ENCODE data around the gene DNAJC17. TPM values are rescaled to one million over a fixed set of nuclear protein-coding genes. Genes with fewer than 3 reads are reported as not detected.
A peak's percentile ranks its signal among the peaks of the same experiment; 100 is the strongest.

The DNAJC17 gene
- total RNA-seq, 1 experiment from 2014 or later, result 53.3 TPM

GRCh38 chr15:40746916-40747418, 60.3 kb downstream of the DNAJC17 start:
- BruUV-seq (replicated peaks), result no TSS peak
- DNase-seq (no peak), ATAC-seq (no peak)
- H3K4me1 ChIP-seq (ENCODE audit: insufficient read depth, low read length), result peaks cover 5% of the 10 kb centered on the region
- CTCF ChIA-PET, result interaction anchor here (0.5 to 2.2 kb wide), 14 partner anchors 16 to 272 kb away, joined by 3 to 22 read pairs (median 6); partner anchors contain the start of genes C15orf62 and VPS18
- no peak for TF ChIP-seq EZH2phosphoT487 (IDR thresholded peaks at IDR 0.05; ENCODE audit: borderline replicate concordance, low read length)
- no peak for TF ChIP-seq EZH2 (IDR thresholded peaks at IDR 0.05; ENCODE audit: low read length, unreplicated experiment)
- H4K20me1 ChIP-seq (ENCODE audit: low read length), result no peaks in the 10 kb centered on the region
- H3K36me3 ChIP-seq (ENCODE audit: low read depth, low read length), result peaks cover 41% of the 10 kb centered on the region; the same call in 1 of the 2 replicates
- no peak overlapping the region for H3K9ac ChIP-seq (ENCODE audit: low read length)
- H3K27ac ChIP-seq (ENCODE audit: low read length), result no peak overlapping the region
- H3K4me3 ChIP-seq (ENCODE audit: low read length), result no peak overlapping the region
- no peak overlapping the region for H3K4me2 ChIP-seq (ENCODE audit: low read length)
- no peak overlapping the region for H2AFZ ChIP-seq (ENCODE audit: low read length)
- H3K27me3 ChIP-seq (ENCODE audit: low read length), result no peaks in the 10 kb centered on the region
- no peaks in the 10 kb centered on the region for H3K9me3 ChIP-seq (ENCODE audit: low read length)
- H3K9me2 ChIP-seq (replicated peaks; ENCODE audit: low read length), result no peaks in the 10 kb centered on the region
- intact Hi-C loops (cut with micrococcal nuclease), result loop anchor here (1.0 to 2.0 kb wide), 3 partner anchors 35 to 148 kb away; partner anchors contain the start of gene VPS18
- peaks cover 26% of the 10 kb centered on the region for H3K79me2 ChIP-seq (ENCODE audit: low read length)
- peaks cover 3% of the 10 kb centered on the region for H3F3A ChIP-seq (ENCODE audit: low read length, unreplicated experiment)
- POLR2A ChIA-PET (ENCODE audit: unreplicated experiment), result no interaction called here

- Histone ChIP-seq H3K79me2 (ENCODE audit: low read length) (peaks cover 9% of the 10 kb centered on the region; the same call in 1 of the 2 replicates), H3K4me3 (ENCODE audit: low read length) (no peak overlapping the region), H3K4me2 (ENCODE audit: low read length) (no peak overlapping the region), H4K20me1 (ENCODE audit: low read length) (no peaks in the 10 kb centered on the region), H3K9ac (ENCODE audit: low read length) (no peak overlapping the region), H3K27ac (ENCODE audit: low read length) (no peak overlapping the region), H3K9me3 (ENCODE audit: low read length) (no peaks in the 10 kb centered on the region), H3K27me3 (ENCODE audit: low read length) (no peaks in the 10 kb centered on the region), H3K4me1 (ENCODE audit: insufficient read depth, low read length) (peaks cover 5% of the 10 kb centered on the region), H3K9me2 (replicated peaks; ENCODE audit: low read length) (no peaks in the 10 kb centered on the region), H2AFZ (ENCODE audit: low read length) (no peak overlapping the region), H3F3A (ENCODE audit: low read length, unreplicated experiment) (peaks cover 3% of the 10 kb centered on the region), H3K36me3 (ENCODE audit: low read depth, low read length) (peaks cover 32% of the 10 kb centered on the region; the same call in 1 of the 2 replicates)
- no peak for ATAC-seq
- intact Hi-C loops (cut with micrococcal nuclease), result no loop called here
- no peak for DNase-seq
- ChIA-PET POLR2A (ENCODE audit: unreplicated experiment) (interaction anchor here (0.5 kb wide), 1 partner anchor 105 kb away, joined by 4 read pairs; no protein-coding TSS in a partner anchor), CTCF (interaction anchor here (0.7 kb wide), 1 partner anchor 114 kb away, joined by 3 read pairs; no protein-coding TSS in a partner anchor)
- BruUV-seq (replicated peaks), result no TSS peak
- TF ChIP-seq EZH2phosphoT487 (IDR thresholded peaks at IDR 0.05; ENCODE audit: borderline replicate concordance, low read length), result no peak
- TF ChIP-seq CTCF (conservative IDR thresholded peaks at IDR 0.05; ENCODE audit: low read depth, low read length), result no peak
- no peak for TF ChIP-seq EZH2 (IDR thresholded peaks at IDR 0.05; ENCODE audit: low read length, unreplicated experiment)
Observed at GRCh38 chr15:40744815-40745152, 62.5 kb downstream of the DNAJC17 start.

GRCh38 chr15:40743921-40744814, 63.1 kb downstream of the DNAJC17 start:
- TF ChIP-seq CTCF (conservative IDR thresholded peaks at IDR 0.05; ENCODE audit: low read depth, low read length), result peak; percentile 24; the same call in 1 of the 2 replicates
- no peak for TF ChIP-seq EZH2phosphoT487 (IDR thresholded peaks at IDR 0.05; ENCODE audit: borderline replicate concordance, low read length)
- TF ChIP-seq EZH2 (IDR thresholded peaks at IDR 0.05; ENCODE audit: low read length, unreplicated experiment), result no peak
- Histone ChIP-seq H3K4me2 (ENCODE audit: low read length) (no peak overlapping the region), H3F3A (ENCODE audit: low read length, unreplicated experiment) (peaks cover 3% of the 10 kb centered on the region), H3K9me3 (ENCODE audit: low read length) (no peaks in the 10 kb centered on the region), H3K4me1 (ENCODE audit: insufficient read depth, low read length) (peaks cover 5% of the 10 kb centered on the region), H3K79me2 (ENCODE audit: low read length) (peaks cover 9% of the 10 kb centered on the region; the same call in 1 of the 2 replicates), H3K9ac (ENCODE audit: low read length) (no peak overlapping the region), H2AFZ (ENCODE audit: low read length) (no peak overlapping the region), H3K36me3 (ENCODE audit: low read depth, low read length) (peaks cover 36% of the 10 kb centered on the region; the same call in 1 of the 2 replicates), H3K9me2 (replicated peaks; ENCODE audit: low read length) (no peaks in the 10 kb centered on the region), H3K27ac (ENCODE audit: low read length) (no peak overlapping the region), H3K27me3 (ENCODE audit: low read length) (no peaks in the 10 kb centered on the region), H3K4me3 (ENCODE audit: low read length) (no peak overlapping the region), H4K20me1 (ENCODE audit: low read length) (no peaks in the 10 kb centered on the region)
- DNase-seq, result no peak
- no peak for ATAC-seq
- intact Hi-C loops (cut with micrococcal nuclease), result no loop called here
- BruUV-seq (replicated peaks), result no TSS peak
- POLR2A ChIA-PET (ENCODE audit: unreplicated experiment), result interaction anchor here (0.5 kb wide), 1 partner anchor 105 kb away, joined by 4 read pairs; no protein-coding TSS in a partner anchor
- CTCF ChIA-PET, result interaction anchor here (0.5 to 0.7 kb wide), 2 partner anchors 20 to 115 kb away, joined by 3 to 6 read pairs; no protein-coding TSS in a partner anchor

All from PC-3 (cell line).